Activated naive CD8-positive, alpha-beta T cell treated with anti-CD3 and anti-CD28 coated beads for 36 hours (primary cell): ENCODE results near the gene PTHLH. TPM values are rescaled to one million over a fixed set of nuclear protein-coding genes. Genes with fewer than 3 reads are reported as not detected.

Source experiments
- DNase-seq: peaks from one replicate; pipeline ENCODE4 v3.0.0; 2021
- H3K27ac Mint-ChIP-seq: one replicate; pipeline ENCODE4 v1.8.0; 2022; ENCODE audit warnings: mild to moderate bottlenecking, moderate library complexity, mixed read lengths
- H3K27me3 Mint-ChIP-seq: one replicate; pipeline ENCODE4 v1.8.0; 2022; ENCODE audit warnings: mild to moderate bottlenecking, mixed read lengths
- H3K36me3 Mint-ChIP-seq: one replicate; pipeline ENCODE4 v1.8.0; 2021; ENCODE audit warnings: mild to moderate bottlenecking, mixed read lengths
- H3K4me1 Mint-ChIP-seq: one replicate; pipeline ENCODE4 v1.8.0; 2021; ENCODE audit warnings: mixed read lengths
- H3K4me3 Mint-ChIP-seq: one replicate; pipeline ENCODE4 v1.8.0; 2022; ENCODE audit warnings: mild to moderate bottlenecking, moderate library complexity, mixed read lengths
- H3K9me3 Mint-ChIP-seq: one replicate; pipeline ENCODE4 v1.8.0; 2022; ENCODE audit warnings: mixed read lengths
- total RNA-seq, 2 experiments: library from RNA; stranded (reverse); gene quantifications; one replicate each; pipeline ENCODE4 v1.2.3, GENCODE V29; 2021

The PTHLH gene
- total RNA-seq, 2 experiments from 2014 or later = not detected

- H3K27ac Mint-ChIP-seq = no peak overlapping the region
- H3K4me1 Mint-ChIP-seq = peaks cover 3% of the 10 kb centered on the region
- H3K36me3 Mint-ChIP-seq = no peaks in the 10 kb centered on the region
- no peaks in the 10 kb centered on the region for H3K9me3 Mint-ChIP-seq
- peaks cover 32% of the 10 kb centered on the region for H3K27me3 Mint-ChIP-seq
- no peak for DNase-seq
- H3K4me3 Mint-ChIP-seq = no peak overlapping the region
These were observed 38.3 kb downstream of the PTHLH start for GRCh38 chr12:27934276-27934675.

DNA sequence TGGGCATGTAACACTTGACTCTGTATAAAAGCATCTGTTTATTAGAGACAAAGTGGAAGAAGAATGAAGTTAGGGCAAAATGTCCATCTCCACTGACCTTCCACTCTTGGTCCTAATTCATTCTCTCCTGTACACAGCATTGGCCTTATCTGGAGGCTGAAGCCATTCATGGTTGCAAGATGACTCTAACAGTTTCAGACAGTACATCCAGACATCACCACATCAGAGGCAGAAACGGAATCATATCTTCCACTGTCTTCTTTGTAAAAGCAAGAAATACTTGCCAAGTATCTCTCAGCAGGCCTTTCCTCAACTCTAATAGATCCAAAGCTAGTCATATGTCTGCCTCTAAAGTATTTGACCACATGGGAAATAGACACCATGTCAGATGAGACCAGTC lies 41.1 kb downstream of the PTHLH start:
- H3K27ac Mint-ChIP-seq = no peak overlapping the region
- peaks cover 26% of the 10 kb centered on the region for H3K27me3 Mint-ChIP-seq
- H3K4me1 Mint-ChIP-seq = peaks cover 3% of the 10 kb centered on the region
- no peaks in the 10 kb centered on the region for H3K9me3 Mint-ChIP-seq
- no peaks in the 10 kb centered on the region for H3K36me3 Mint-ChIP-seq
- H3K4me3 Mint-ChIP-seq = no peak overlapping the region
- no peak for DNase-seq

DNA sequence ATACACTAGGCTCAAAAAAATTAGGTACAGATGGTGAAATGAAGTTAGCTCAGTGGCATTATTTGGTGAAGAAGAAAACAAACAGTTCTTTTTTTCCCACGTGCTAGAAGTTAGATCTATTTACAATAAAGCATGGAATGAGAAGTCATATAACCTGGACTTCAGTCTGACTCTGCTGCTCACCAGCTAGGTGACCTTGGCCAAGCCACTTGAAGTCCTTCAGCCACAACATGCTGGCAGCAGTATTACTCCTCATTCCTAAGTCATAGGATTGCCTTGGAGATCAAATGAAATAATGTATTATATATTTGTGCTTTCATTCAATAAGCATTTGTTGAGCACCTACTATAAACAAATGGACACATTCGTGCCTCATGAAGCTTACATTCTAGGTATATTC lies 45.2 kb downstream of the PTHLH start:
- H3K9me3 Mint-ChIP-seq = no peaks in the 10 kb centered on the region
- peaks cover 3% of the 10 kb centered on the region for H3K4me1 Mint-ChIP-seq
- H3K36me3 Mint-ChIP-seq = no peaks in the 10 kb centered on the region
- H3K27me3 Mint-ChIP-seq = peaks cover 20% of the 10 kb centered on the region
- H3K4me3 Mint-ChIP-seq = no peak overlapping the region
- DNase-seq = no peak
- H3K27ac Mint-ChIP-seq = no peak overlapping the region

GRCh38 chr12:27924350-27925135 lies 48.0 kb downstream of the PTHLH start:
- no peak overlapping the region for H3K27ac Mint-ChIP-seq
- H3K27me3 Mint-ChIP-seq = peaks cover 28% of the 10 kb centered on the region
- H3K36me3 Mint-ChIP-seq = no peaks in the 10 kb centered on the region
- H3K4me3 Mint-ChIP-seq = no peak overlapping the region
- H3K4me1 Mint-ChIP-seq = no peaks in the 10 kb centered on the region
- DNase-seq = no peak
- H3K9me3 Mint-ChIP-seq = no peaks in the 10 kb centered on the region

GRCh38 chr12:27922531-27923139 lies 49.9 kb downstream of the PTHLH start:
- H3K9me3 Mint-ChIP-seq = no peaks in the 10 kb centered on the region
- no peaks in the 10 kb centered on the region for H3K4me1 Mint-ChIP-seq
- H3K4me3 Mint-ChIP-seq = no peak overlapping the region
- H3K27ac Mint-ChIP-seq = no peak overlapping the region
- H3K36me3 Mint-ChIP-seq = no peaks in the 10 kb centered on the region
- no peak for DNase-seq
- peaks cover 23% of the 10 kb centered on the region for H3K27me3 Mint-ChIP-seq

DNA sequence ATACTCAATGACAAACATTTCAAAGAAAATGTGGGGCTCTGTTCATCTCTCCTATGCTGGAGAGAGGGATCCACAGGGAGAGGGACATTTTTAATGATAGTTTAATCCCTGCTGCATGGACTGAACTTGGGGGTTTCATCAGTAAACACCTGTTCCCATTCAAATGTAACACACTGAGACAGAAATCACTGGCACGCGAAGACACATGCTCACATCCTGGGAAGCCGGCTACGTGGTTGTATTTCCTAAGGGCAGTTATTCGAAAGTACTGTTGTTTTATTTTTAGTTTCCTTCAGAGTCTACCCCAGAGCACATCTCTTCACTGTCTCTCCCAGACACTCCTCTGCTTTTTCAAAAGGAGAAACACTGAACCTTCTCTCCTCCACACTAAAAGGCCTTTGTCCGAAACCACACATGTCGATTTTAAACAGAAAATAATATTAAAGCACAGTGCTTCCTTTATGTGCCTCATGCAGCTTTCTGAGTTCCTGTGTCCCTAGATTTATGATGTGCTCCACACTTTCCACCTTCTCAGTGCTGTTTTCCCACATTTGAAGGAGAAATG lies 52.8 kb downstream of the PTHLH start:
- H3K36me3 Mint-ChIP-seq = no peaks in the 10 kb centered on the region
- no peak overlapping the region for H3K4me3 Mint-ChIP-seq
- H3K9me3 Mint-ChIP-seq = no peaks in the 10 kb centered on the region
- no peaks in the 10 kb centered on the region for H3K4me1 Mint-ChIP-seq
- DNase-seq = no peak
- peaks cover 23% of the 10 kb centered on the region for H3K27me3 Mint-ChIP-seq
- no peak overlapping the region for H3K27ac Mint-ChIP-seq

- no peaks in the 10 kb centered on the region for H3K9me3 Mint-ChIP-seq
- H3K27me3 Mint-ChIP-seq = peaks cover 16% of the 10 kb centered on the region
- no peak for DNase-seq
- H3K4me3 Mint-ChIP-seq = no peak overlapping the region
- no peak overlapping the region for H3K27ac Mint-ChIP-seq
- no peaks in the 10 kb centered on the region for H3K36me3 Mint-ChIP-seq
- no peaks in the 10 kb centered on the region for H3K4me1 Mint-ChIP-seq
These were observed 57.0 kb downstream of the PTHLH start for GRCh38 chr12:27915536-27915935.

- Mint-ChIP-seq H3K9me3 (no peaks in the 10 kb centered on the region), H3K27ac (no peak overlapping the region), H3K36me3 (no peaks in the 10 kb centered on the region), H3K27me3 (peaks cover 12% of the 10 kb centered on the region), H3K4me3 (no peak overlapping the region), H3K4me1 (no peaks in the 10 kb centered on the region)
- DNase-seq = no peak
These were observed 57.5 kb downstream of the PTHLH start for GRCh38 chr12:27915021-27915420.

- H3K27me3 Mint-ChIP-seq = peaks cover 11% of the 10 kb centered on the region
- no peak for DNase-seq
- H3K36me3 Mint-ChIP-seq = no peaks in the 10 kb centered on the region
- H3K9me3 Mint-ChIP-seq = no peaks in the 10 kb centered on the region
- no peak overlapping the region for H3K27ac Mint-ChIP-seq
- no peak overlapping the region for H3K4me3 Mint-ChIP-seq
- H3K4me1 Mint-ChIP-seq = no peaks in the 10 kb centered on the region
These were observed 58.4 kb downstream of the PTHLH start for GRCh38 chr12:27913999-27914614.

DNA sequence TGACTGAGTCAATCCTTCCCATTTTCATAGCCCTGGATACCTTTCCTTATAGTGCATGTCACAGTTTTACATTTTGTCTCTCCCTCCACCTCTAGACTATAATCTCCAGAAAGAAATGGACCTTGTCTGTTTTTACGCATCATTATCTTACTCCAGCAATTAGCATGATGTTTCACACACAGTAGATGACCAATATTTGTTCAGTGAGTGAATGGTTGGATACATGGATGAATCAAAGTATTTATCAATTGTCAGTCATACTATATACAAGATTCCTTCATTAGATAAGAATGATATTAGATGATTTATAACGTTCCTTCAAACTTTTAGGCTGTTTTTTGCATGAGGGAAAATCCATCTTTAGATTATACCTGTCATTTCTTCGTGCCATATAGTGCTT lies 61.1 kb downstream of the PTHLH start:
- no peak overlapping the region for H3K4me3 Mint-ChIP-seq
- no peak for DNase-seq
- no peaks in the 10 kb centered on the region for H3K9me3 Mint-ChIP-seq
- peaks cover 8% of the 10 kb centered on the region for H3K27me3 Mint-ChIP-seq
- no peaks in the 10 kb centered on the region for H3K36me3 Mint-ChIP-seq
- no peaks in the 10 kb centered on the region for H3K4me1 Mint-ChIP-seq
- H3K27ac Mint-ChIP-seq = no peak overlapping the region

Other genes with a start within 250 kb of the PTHLH start
- 10 to 100 TPM; 16.3 to 16.4 TPM for gene KLHL42, start 192.5 kb downstream of the PTHLH start, total RNA-seq
- gene MANSC4, start 192.5 kb downstream of the PTHLH start, total RNA-seq = not detected
- gene CCDC91, start 217.7 kb upstream of the PTHLH start, total RNA-seq = 10 to 100 TPM; 18.7 to 24.1 TPM